IMR-90 (cell line): Measurements from ENCODE around the gene IQSEC3. TPM values are rescaled to one million over a fixed set of nuclear protein-coding genes. Genes with fewer than 3 reads are reported as not detected.

Source experiments
- ATAC-seq: fragments of 200-7000 bp; cut with Tn5 transposase; 2 replicates; pipeline ENCODE4 v1.9.1; 2020; ENCODE audit warnings: low read depth, mild to moderate bottlenecking, moderate library complexity
- BruUV-seq: library from RNA; stranded (reverse); fragments of 400-500 nt; replicated peaks from 2 replicates; lab custom pipeline; 2021; lab: Mats Ljungman, UMichigan
- CTCF ChIA-PET: fragments of 300-600 bp; formaldehyde crosslinking; extraction: SDS; loops from one replicate; lab custom pipeline; 2021; ENCODE audit warnings: antibody characterized with exemption; lab: Yijun Ruan, JAX
- POLR2A ChIA-PET: fragments of 300-600 bp; sonication (Branson Sonifier 250); formaldehyde crosslinking; loops from one replicate; lab custom pipeline; 2022; ENCODE audit warnings: antibody characterized with exemption; ENCODE audit not compliant: unreplicated experiment; lab: Charles Lee
- DNase-seq: peaks from one replicate; pipeline ENCODE4 v3.0.0; 2013
- H2AFZ ChIP-seq: replicated peaks from 2 replicates; pipeline ENCODE3; 2013; ENCODE audit warnings: low read length, mild to moderate bottlenecking; ENCODE audit not compliant: poor library complexity
- H2AK5ac ChIP-seq: 2 replicates; pipeline ENCODE4 v1.6.1; 2013; ENCODE audit warnings: low read depth, low read length, inconsistent platforms
- H2AK9ac ChIP-seq: replicated peaks from 2 replicates; pipeline ENCODE3; 2013; ENCODE audit warnings: mild to moderate bottlenecking, low read depth, low read length, moderate library complexity; ENCODE audit not compliant: poor library complexity
- H2BK120ac ChIP-seq: 2 replicates; pipeline ENCODE4 v1.6.1; 2013; ENCODE audit warnings: low read depth, low read length, inconsistent platforms
- H2BK15ac ChIP-seq: 3 replicates; pipeline ENCODE4 v1.6.1; 2013; ENCODE audit warnings: low read depth, low read length, inconsistent platforms
- H2BK20ac ChIP-seq: 2 replicates; pipeline ENCODE4 v1.6.1; 2013; ENCODE audit warnings: low read depth, mild to moderate bottlenecking, inconsistent platforms, low read length, moderate library complexity
- H2BK5ac ChIP-seq: 2 replicates; pipeline ENCODE4 v1.6.1; 2013; ENCODE audit warnings: mild to moderate bottlenecking, low read depth, low read length, inconsistent platforms; ENCODE audit not compliant: poor library complexity, severe bottlenecking
- H3K14ac ChIP-seq: replicated peaks from 2 replicates; pipeline ENCODE4 v1.6.1; 2013; ENCODE audit warnings: low read depth, low read length, inconsistent platforms
- H3K18ac ChIP-seq: 2 replicates; pipeline ENCODE4 v1.6.1; 2013; ENCODE audit warnings: low read depth, low read length, control low read depth
- H3K23ac ChIP-seq: 2 replicates; pipeline ENCODE4 v1.6.1; 2013; ENCODE audit warnings: low read depth, low read length, inconsistent platforms
- H3K27ac ChIP-seq: 2 replicates; pipeline ENCODE4 v1.5.1; 2013; ENCODE audit warnings: mild to moderate bottlenecking, control low read depth, low read length; ENCODE audit not compliant: insufficient read depth
- H3K27me3 ChIP-seq: 2 replicates; pipeline ENCODE4 v1.6.1; 2013; ENCODE audit warnings: low read length; ENCODE audit not compliant: control insufficient read depth, insufficient read depth
- H3K36me3 ChIP-seq: 2 replicates; pipeline ENCODE4 v1.6.1; 2013; ENCODE audit warnings: low read length, mixed read lengths; ENCODE audit not compliant: control insufficient read depth, insufficient read depth
- H3K4ac ChIP-seq: 2 replicates; pipeline ENCODE4 v1.6.1; 2013; ENCODE audit warnings: low read depth, low read length, inconsistent platforms
- H3K4me1 ChIP-seq: 2 replicates; pipeline ENCODE4 v1.6.1; 2013; ENCODE audit warnings: low read length, mixed read lengths; ENCODE audit not compliant: control insufficient read depth, insufficient read depth
- H3K4me2 ChIP-seq: 2 replicates; pipeline ENCODE4 v1.6.1; 2013; ENCODE audit warnings: low read depth, mild to moderate bottlenecking, control low read depth, low read length, moderate library complexity
- H3K4me3 ChIP-seq: 2 replicates; pipeline ENCODE4 v1.5.1; 2013; ENCODE audit warnings: low read depth, mild to moderate bottlenecking, control low read depth, low read length, moderate library complexity; ENCODE audit not compliant: insufficient read depth
- H3K56ac ChIP-seq: 2 replicates; pipeline ENCODE4 v1.6.1; 2013; ENCODE audit warnings: low read length, inconsistent platforms; ENCODE audit not compliant: insufficient read depth; ENCODE audit errors: extremely low read depth
- H3K79me1 ChIP-seq, 2 experiments: 2 replicates each; pipeline ENCODE4 v1.6.1; 2013; ENCODE audit warnings: low read length in 2 of 2, inconsistent platforms in 1 of 2, low read depth in 1 of 2
- H3K9ac ChIP-seq: 2 replicates; pipeline ENCODE4 v1.6.1; 2013; ENCODE audit warnings: low read depth, low read length, control low read depth
- H3K9me1 ChIP-seq: 2 replicates; pipeline ENCODE4 v1.6.1; 2013; ENCODE audit warnings: low read length, inconsistent platforms; ENCODE audit not compliant: insufficient read depth
- H3K9me3 ChIP-seq: 2 replicates; pipeline ENCODE4 v1.6.1; 2013; ENCODE audit warnings: low read length; ENCODE audit not compliant: control insufficient read depth, insufficient read depth
- H4K20me1 ChIP-seq: 2 replicates; pipeline ENCODE4 v1.6.1; 2013; ENCODE audit warnings: low read length, inconsistent platforms; ENCODE audit not compliant: insufficient read depth
- H4K5ac ChIP-seq: 2 replicates; pipeline ENCODE4 v1.6.1; 2013; ENCODE audit warnings: mild to moderate bottlenecking, low read depth, low read length, control low read depth
- H4K8ac ChIP-seq, 2 experiments: 2 replicates each; pipeline ENCODE4 v1.6.1; 2013; ENCODE audit warnings: low read depth in 2 of 2, low read length in 2 of 2, control low read depth in 1 of 2, inconsistent platforms in 1 of 2
- H4K91ac ChIP-seq: 2 replicates; pipeline ENCODE4 v1.6.1; 2013; ENCODE audit warnings: low read depth, low read length, inconsistent platforms; ENCODE audit not compliant: insufficient read depth
- BHLHE40 ChIP-seq: fragments of 150-350 bp; IDR thresholded peaks from 2 replicates; pipeline ENCODE4 v1.6.1; 2016; ENCODE audit warnings: mild to moderate bottlenecking, low read depth, low read length
- CEBPB ChIP-seq: IDR thresholded peaks from 2 replicates; pipeline ENCODE4 v1.6.1; 2012; ENCODE audit warnings: low read depth, low read length, improper control_type of control experiment
- CHD1 ChIP-seq: IDR thresholded peaks from 2 replicates; pipeline ENCODE4 v1.6.1; 2012; ENCODE audit warnings: low read depth, low read length, improper control_type of control experiment
- CTCF ChIP-seq: conservative IDR thresholded peaks from 2 replicates; pipeline ENCODE4 v1.5.1; 2012; ENCODE audit warnings: mild to moderate bottlenecking, low read depth, low read length, improper control_type of control experiment
- ELK1 ChIP-seq: fragments of 150-350 bp; IDR thresholded peaks from 2 replicates; pipeline ENCODE4 v1.6.1; 2016; ENCODE audit warnings: low read depth, mild to moderate bottlenecking, low read length, moderate library complexity, borderline replicate concordance
- FOS ChIP-seq: fragments of 150-350 bp; IDR thresholded peaks from 2 replicates; pipeline ENCODE4 v1.6.1; 2016; ENCODE audit warnings: low read depth, low read length
- MAFK ChIP-seq: IDR thresholded peaks from 2 replicates; pipeline ENCODE4 v1.6.1; 2012; ENCODE audit warnings: low read depth, low read length, improper control_type of control experiment
- MAZ ChIP-seq: IDR thresholded peaks from 2 replicates; pipeline ENCODE4 v1.6.1; 2012; ENCODE audit warnings: low read depth, mild to moderate bottlenecking, low read length, improper control_type of control experiment, moderate library complexity, borderline replicate concordance
- MXI1 ChIP-seq: IDR thresholded peaks from 2 replicates; pipeline ENCODE4 v1.6.1; 2012; ENCODE audit warnings: low read depth, mild to moderate bottlenecking, low read length, moderate library complexity, borderline replicate concordance
- NFE2L2 ChIP-seq: fragments of 150-350 bp; IDR thresholded peaks from 2 replicates; pipeline ENCODE4 v1.6.1; 2016; ENCODE audit warnings: low read depth, mild to moderate bottlenecking, low read length
- POLR2A ChIP-seq: IDR thresholded peaks from 2 replicates; pipeline ENCODE4 v1.6.1; 2012; ENCODE audit warnings: mild to moderate bottlenecking, low read depth, low read length
- RAD21 ChIP-seq: IDR thresholded peaks from 2 replicates; pipeline ENCODE4 v1.6.1; 2012; ENCODE audit warnings: low read length, improper control_type of control experiment
- RCOR1 ChIP-seq: IDR thresholded peaks from 2 replicates; pipeline ENCODE4 v1.6.1; 2012; ENCODE audit warnings: mild to moderate bottlenecking, low read length, improper control_type of control experiment; ENCODE audit not compliant: insufficient replicate concordance
- RFX5 ChIP-seq: IDR thresholded peaks from 2 replicates; pipeline ENCODE4 v1.8.0; 2012; ENCODE audit warnings: low read depth, mild to moderate bottlenecking, low read length, moderate library complexity
- SMC3 ChIP-seq: fragments of 150-350 bp; IDR thresholded peaks from 2 replicates; pipeline ENCODE4 v1.6.1; 2016; ENCODE audit warnings: low read depth, mild to moderate bottlenecking, antibody characterized with exemption, low read length, moderate library complexity
- USF2 ChIP-seq: fragments of 150-350 bp; IDR thresholded peaks from 2 replicates; pipeline ENCODE4 v1.6.1; 2017; ENCODE audit warnings: mild to moderate bottlenecking, antibody characterized with exemption, low read length, low read depth
- WGBS, 2 experiments: methylation state at CpG; one replicate each; pipeline versions ENCODE4 v1.1.5 to v1.1.7; 2013; ENCODE audit warnings: missing lambda C conversion rate in 2 of 2; ENCODE audit not compliant: insufficient read length in 1 of 2; ENCODE audit errors: extremely low coverage in 2 of 2; 5-methylcytosine and 5-hydroxymethylcytosine counted together
- dilution Hi-C: fragments of 300-500 bp; cut with HindIII; formaldehyde crosslinking; loops from one replicate; pipeline ENCODE4 v1.14.3; 2018; ENCODE audit warnings: low sequenced_read_pairs; ENCODE audit not compliant: unreplicated experiment
- in situ Hi-C: fragments of 300-500 bp; cut with MboI; formaldehyde crosslinking; loops from 3 replicates; pipeline ENCODE4 v1.14.3; 2019; ENCODE audit warnings: low sequenced_read_pairs, inconsistent platforms, mixed read lengths
- intact Hi-C: fragments of 100-400 bp; cut with micrococcal nuclease; formaldehyde crosslinking; loops from 2 replicates; pipeline ENCODE4 v1.10.0; 2022
- polyA plus RNA-seq, 3 experiments: library from polyadenylated mRNA; depleted of rRNA; stranded (reverse); fragments of >200 nt; gene quantifications; 2 replicates each; pipeline ENCODE4 v1.2.3, GENCODE V29; 2012; ENCODE audit warnings: low replicate concordance in 1 of 3
- total RNA-seq: library from RNA; depleted of rRNA; stranded (reverse); fragments of >200 nt; gene quantifications from 2 replicates; pipeline ENCODE4 v1.2.3, GENCODE V29; 2012

Gene IQSEC3
- total and polyA plus RNA-seq, 2 of the 4 experiments (the other 2 are of a cell fraction) = 0.10 TPM; not detected in 1

- Histone ChIP-seq H3K27me3 (peaks cover 59% of the 10 kb centered on the region), H2AK5ac (no peak overlapping the region), H3K4ac (no peak overlapping the region), H3K56ac (no peak overlapping the region), H3K36me3 (no peaks in the 10 kb centered on the region), H3K4me1 (no peaks in the 10 kb centered on the region), H3K27ac (no peak overlapping the region), H4K91ac (no peak overlapping the region), H4K20me1 (no peaks in the 10 kb centered on the region), H3K14ac (no peak overlapping the region), H3K4me2 (no peak overlapping the region), H2BK20ac (no peak overlapping the region), H4K5ac (no peak overlapping the region), H3K79me1 (no peaks in the 10 kb centered on the region), H3K9me1 (no peaks in the 10 kb centered on the region), H3K9me3 (no peaks in the 10 kb centered on the region), H2BK5ac (no peak overlapping the region), H3K18ac (no peak overlapping the region), H2AFZ (no peak overlapping the region), H3K4me3 (no peak overlapping the region), H2BK15ac (no peak overlapping the region), H2BK120ac (no peak overlapping the region), H2AK9ac (no peak overlapping the region), H3K9ac (no peak overlapping the region), H4K8ac (no peak overlapping the region), H3K23ac (no peak overlapping the region)
- ChIA-PET POLR2A (no interaction called here), CTCF (no interaction called here)
- no peak for ATAC-seq
- dilution Hi-C loops (no loop called here), in situ Hi-C loops (no loop called here), intact Hi-C loops (no loop called here)
- no peak for TF ChIP-seq RFX5
- TF ChIP-seq BHLHE40 = no peak
- TF ChIP-seq ELK1 = no peak
- TF ChIP-seq CTCF = no peak
- TF ChIP-seq NFE2L2 = no peak
- no peak for TF ChIP-seq MXI1
- TF ChIP-seq FOS = no peak
- TF ChIP-seq RCOR1 = no peak
- no peak for TF ChIP-seq RAD21
- TF ChIP-seq CHD1 = no peak
- no peak for TF ChIP-seq CEBPB
- no peak for TF ChIP-seq MAZ
- TF ChIP-seq MAFK = no peak
- no peak for TF ChIP-seq SMC3
- no peak for TF ChIP-seq USF2
- TF ChIP-seq POLR2A = no peak
- DNase-seq = no peak
- no TSS peak for BruUV-seq
- WGBS, 2 experiments = 64% methylated on average over 3 of the region's 11 CpGs; no CpG with 5 or more reads in 1 of the 2 experiments
These were observed 55.1 kb downstream of the IQSEC3 start for GRCh38 chr12:121647-122046.
